NCI-H1436 treated with DMSO at 0.1 percent for 48 hours (cell line): ENCODE results near the gene SERPINF2.
"Not testable (repeated sequence)": the region's sequence is repeated elsewhere in the genome, so short reads cannot be mapped to it uniquely, and the experiment has no call there.

Experiments
- DNase-seq: peaks from one replicate; lab custom pipeline; 2025; lab: John Stamatoyannopoulos, UW

The SERPINF2 gene

GRCh38 chr17:1762901-1763898 lies 20.5 kb downstream of the SERPINF2 start:
- no peak for DNase-seq

- DNase-seq = no peak
Measured at GRCh38 chr17:1764284-1764683, 21.6 kb downstream of the SERPINF2 start.

DNA sequence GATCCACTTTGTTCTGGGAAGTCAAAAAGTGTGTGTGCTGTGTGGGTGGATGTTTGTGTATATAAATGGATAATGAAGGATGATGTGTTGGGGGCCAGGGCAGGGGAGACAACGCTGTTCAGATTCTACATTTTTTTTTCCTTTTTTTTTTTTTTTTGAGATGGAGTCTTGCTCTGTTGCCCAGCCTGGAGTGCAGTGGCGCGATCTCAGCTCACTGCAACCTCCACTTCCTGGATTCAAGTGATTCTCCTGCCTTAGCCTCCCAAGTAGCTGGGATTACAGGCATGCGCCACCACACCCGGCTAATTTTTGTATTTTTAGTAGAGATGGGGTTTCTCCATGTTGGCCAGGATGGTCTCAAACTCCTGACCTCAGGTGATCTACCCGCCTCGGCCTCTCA lies 22.0 kb downstream of the SERPINF2 start:
- not testable (repeated sequence) for DNase-seq

DNA sequence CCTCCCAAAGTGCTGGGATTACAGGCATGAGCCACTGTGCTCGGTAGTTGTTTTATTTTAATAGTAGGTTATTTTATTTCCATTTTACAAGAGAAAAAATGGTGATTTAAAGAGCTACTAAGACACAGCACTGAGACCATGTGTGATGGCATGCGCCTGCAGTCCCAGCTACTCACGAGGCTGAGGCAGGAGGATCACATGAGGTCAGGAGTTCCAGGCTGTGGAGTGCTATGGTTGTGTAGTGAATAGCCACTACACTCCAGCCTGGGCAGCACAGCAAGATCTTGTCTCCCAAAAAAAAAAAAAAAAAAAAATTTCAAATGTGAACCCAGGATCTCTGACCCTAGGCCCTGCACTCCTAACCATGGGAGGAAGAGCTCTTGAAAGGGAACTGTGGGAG lies 22.9 kb downstream of the SERPINF2 start:
- DNase-seq = no peak

GRCh38 chr17:1766382-1767135 lies 23.9 kb downstream of the SERPINF2 start:
- DNase-seq = no peak

DNA sequence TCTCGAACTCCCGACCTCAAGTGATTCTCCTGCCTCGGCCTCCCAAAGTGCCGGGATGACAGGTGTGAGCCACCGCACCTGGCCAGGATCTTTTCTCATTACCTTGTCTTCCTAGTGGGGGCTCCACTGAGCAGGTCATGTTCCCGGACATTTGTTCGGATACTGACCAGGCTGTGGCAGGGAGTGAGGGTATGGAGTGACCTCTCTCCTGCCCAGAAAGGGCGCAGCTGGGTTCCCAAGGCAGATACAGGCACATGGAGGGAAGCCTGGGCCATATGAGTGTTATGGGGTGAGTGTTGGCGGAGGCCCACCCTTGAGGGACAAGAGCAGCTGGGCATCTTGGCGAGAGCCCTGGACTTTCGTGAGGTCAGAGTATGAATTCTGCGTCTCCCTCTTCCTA lies 24.7 kb downstream of the SERPINF2 start:
- no peak for DNase-seq

DNA sequence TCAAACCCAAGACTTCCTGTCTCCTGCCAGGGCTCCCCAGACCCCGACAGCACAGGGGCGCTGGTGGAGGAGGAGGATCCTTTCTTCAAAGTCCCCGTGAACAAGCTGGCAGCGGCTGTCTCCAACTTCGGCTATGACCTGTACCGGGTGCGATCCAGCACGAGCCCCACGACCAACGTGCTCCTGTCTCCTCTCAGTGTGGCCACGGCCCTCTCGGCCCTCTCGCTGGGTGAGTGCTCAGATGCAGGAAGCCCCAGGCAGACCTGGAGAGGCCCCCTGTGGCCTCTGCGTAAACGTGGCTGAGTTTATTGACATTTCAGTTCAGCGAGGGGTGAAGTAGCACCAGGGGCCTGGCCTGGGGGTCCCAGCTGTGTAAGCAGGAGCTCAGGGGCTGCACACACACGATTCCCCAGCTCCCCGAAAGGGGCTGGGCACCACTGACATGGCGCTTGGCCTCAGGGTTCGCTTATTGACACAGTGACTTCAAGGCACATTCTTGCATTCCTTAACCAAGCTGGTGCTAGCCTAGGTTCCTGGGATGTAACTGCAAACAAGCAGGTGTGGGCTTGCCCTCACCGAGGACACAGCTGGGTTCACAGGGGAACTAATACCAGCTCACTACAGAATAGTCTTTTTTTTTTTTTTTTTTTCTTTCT lies 27.3 kb downstream of the SERPINF2 start:
- DNase-seq = no peak

DNA sequence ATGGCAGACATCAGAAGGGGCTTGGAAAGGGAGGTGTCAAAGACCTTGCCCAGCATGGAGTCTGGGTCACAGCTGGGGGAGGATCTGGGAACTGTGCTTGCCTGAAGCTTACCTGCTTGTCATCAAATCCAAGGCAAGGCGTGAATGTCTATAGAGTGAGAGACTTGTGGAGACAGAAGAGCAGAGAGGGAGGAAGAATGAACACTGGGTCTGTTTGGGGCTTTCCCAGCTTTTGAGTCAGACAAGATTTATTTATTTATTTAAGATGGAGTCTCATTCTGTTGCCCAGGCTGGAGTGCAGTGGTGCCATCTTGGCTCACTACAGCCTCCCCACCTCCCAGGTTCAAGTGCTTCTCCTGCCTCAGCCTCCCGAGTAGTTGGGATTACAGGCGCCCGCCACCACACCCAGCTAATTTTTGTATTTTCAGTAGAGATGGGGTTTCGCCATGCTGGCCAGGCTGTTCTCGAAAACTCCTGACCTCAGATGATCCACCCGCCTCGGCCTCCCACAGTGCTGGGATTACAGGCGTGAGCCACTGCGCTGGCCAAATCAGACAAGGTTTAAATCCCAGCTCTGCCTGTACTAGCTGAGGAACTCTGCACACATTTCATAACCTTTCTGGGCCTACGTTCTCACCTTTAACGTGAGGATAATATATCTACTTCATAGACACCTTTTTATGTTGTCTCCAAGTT lies 30.5 kb downstream of the SERPINF2 start:
- not testable (repeated sequence) for DNase-seq

DNA sequence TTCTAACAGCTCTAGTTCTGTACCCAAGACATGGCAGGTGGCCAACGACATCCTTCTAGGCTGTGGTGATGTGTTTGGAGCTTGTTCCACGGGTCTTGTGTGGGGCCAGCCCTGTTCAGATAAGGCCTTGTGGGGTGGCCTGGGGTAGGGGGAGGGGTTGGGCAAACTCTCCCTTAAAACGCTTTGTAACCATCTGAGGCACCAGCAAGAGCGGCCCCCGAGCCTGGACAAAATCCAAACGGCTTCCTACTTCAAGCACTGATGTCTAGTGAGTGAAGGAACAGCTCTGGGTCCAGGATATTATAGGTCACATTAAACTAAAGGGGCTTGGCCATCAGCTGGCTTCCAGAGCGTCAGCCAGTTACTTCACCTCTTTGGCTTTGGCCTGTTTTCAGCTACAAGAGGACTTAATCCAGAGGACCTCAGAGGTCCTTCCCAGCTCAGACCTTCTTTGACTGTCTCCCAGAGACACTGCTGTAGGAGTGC lies 31.1 kb downstream of the SERPINF2 start:
- DNase-seq = no peak

GRCh38 chr17:1774390-1775176 lies 31.9 kb downstream of the SERPINF2 start:
- no peak for DNase-seq

GRCh38 chr17:1776328-1776727 lies 33.7 kb downstream of the SERPINF2 start:
- DNase-seq = no peak

DNA sequence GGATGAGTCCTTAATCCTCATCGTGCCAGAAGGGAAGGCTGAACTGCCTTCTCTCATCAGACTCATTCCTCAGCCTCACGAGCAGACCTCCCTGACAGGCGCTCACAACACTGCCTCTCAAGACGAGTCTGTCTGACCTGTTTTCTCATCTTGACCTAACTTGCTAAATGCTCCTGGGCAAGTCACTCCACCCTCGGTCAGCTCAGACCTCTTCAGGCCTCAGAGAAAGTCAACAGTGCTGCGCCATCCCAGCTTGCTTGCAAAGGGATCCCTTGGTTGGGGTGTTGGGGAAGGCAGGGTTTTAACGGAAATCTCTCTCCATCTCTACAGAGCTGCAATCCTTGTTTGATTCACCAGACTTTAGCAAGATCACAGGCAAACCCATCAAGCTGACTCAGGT lies 34.2 kb downstream of the SERPINF2 start:
- DNase-seq = no peak

DNA sequence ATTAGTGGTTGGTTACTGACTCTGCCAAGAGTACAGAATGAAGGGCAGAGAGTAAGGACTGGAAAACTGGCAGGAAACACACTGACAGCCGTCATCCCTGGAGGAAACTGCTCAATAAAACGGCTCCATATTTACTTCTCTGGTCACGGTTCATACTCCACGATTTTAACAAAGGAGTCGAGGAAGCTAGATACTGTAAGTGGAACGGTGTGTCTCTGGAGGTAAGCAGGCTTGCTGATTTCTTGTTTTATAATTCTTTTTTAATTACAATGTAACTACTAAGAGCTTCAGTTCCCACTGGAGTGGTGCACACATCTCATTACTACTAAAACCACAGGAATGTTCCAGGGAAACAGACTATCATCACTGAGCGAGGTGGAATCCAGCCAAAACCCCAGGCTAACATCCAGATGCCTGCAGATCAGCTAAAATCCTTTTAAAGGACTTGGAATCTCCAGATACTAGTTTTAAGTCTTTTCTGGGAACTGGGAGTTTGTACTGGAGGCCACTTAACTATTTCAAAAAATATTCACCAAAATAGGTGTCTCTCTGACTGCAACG lies 37.0 kb downstream of the SERPINF2 start:
- DNase-seq = no peak

- DNase-seq = no peak
Measured at GRCh38 chr17:1782171-1782567, 39.5 kb downstream of the SERPINF2 start.

DNA sequence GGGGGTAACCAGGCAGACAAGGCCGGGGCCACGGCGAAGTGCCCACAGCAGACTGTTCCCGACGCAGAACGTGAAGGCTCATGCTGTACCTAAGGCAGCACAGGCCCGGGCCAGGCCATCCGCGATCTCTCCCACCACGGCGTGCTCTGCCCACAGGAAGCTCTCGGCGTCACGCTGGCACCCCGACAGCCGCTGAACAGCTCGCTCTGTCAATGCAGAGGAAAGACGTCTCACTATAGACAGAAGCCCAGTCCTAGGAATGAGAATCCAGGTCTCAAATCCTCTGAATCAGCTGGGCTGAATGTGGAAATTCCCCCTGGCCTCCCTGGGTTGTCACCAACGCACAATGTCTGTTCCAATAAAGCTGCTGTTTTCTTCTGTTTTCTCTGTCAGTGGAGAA lies 40.6 kb downstream of the SERPINF2 start:
- DNase-seq = no peak

- DNase-seq = no peak
Measured at GRCh38 chr17:1783834-1784611, 41.4 kb downstream of the SERPINF2 start.

DNA sequence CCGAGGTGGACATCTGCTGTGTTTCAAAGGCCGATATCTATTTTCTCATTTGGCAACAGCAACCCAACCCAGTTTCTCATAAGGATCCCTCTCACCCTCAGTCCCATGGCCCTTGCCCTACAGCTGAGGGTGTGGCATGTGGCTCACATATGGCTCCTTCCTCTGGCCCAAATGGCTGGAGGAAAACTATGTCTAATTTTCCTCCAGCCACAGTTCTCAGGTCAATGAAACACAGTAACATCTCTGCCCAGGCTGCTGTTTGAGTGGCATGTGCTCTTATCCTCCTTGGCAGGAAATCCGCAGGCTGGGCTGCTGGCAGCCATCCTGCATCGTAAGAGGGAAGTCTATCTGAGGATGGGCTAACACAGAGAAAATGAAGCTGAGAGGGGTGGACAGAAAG lies 43.3 kb downstream of the SERPINF2 start:
- DNase-seq = no peak

DNA sequence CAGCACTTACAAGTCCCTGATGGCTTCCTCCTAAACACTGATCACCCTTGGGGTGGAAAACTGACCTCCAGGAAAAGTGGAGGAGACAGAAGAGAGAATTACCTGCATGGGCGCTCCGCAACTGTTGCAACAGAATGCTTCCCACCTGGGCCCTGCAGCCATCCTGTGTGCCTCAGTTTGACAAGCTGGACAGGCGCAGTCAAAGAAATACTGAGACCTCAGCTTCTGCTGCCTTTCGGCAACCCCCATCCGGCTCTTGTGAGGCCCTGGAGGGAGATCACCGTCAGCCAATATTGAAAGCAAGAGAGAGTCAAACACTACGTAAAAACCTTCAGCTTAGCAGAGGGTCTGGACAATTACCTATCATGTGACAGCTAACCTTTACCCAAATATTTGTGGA lies 44.0 kb downstream of the SERPINF2 start:
- no peak for DNase-seq

- DNase-seq = no peak
Measured at GRCh38 chr17:1787301-1787902, 44.7 kb downstream of the SERPINF2 start.
